Measurements from ENCODE around the gene SPRR2D. TPM values are rescaled to one million over a fixed set of nuclear protein-coding genes. Genes with fewer than 3 reads are reported as not detected.
"Not testable (repeated sequence)": the region's sequence is repeated elsewhere in the genome, so short reads cannot be mapped to it uniquely, and the experiment has no call there.

The SPRR2D gene
- total RNA-seq = not detected
- long read RNA-seq = 0 reads

- DNase-seq (no peak), ATAC-seq (ENCODE audit: poor library complexity) (no peak)
- intact Hi-C loops (cut with DNase I) = no loop called here
These were observed at the start of gene SPRR2D for GRCh38 chr1:153040950-153041631. Gene SPRR2D, minus strand, starts transcription at chr1:153041120. Its CDS starts 774 bp downstream, at chr1:153040346.

- DNase-seq = no peak
- intact Hi-C loops (cut with DNase I) = no loop called here
These were observed 46.7 kb upstream of the SPRR2D start for GRCh38 chr1:153087652-153088051.

DNA sequence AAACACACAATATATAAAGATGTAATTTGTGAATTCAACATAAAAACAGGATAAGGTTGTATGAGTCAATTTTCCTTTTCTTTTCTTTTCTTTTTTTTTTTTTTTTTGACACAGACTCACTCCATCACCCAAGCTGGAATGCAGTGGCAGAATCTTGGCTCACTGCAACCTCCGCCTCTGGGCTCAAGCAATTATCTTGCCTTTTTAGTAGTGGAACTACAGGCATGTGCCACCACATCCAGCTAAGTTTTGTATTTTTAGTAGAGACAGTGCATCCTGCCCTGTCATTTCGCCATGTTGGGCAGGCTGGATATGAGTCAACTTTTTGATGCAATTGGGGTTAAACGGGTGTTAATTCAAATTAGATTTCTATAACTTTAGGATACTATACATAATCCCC is 40.8 kb upstream of the SPRR2D start:
- intact Hi-C loops (cut with DNase I) = no loop called here
- DNase-seq (no peak), ATAC-seq (ENCODE audit: poor library complexity) (no peak)

More at GRCh38 chr1:153087652-153088051, 46.7 kb upstream of the SPRR2D start:
- ATAC-seq (ENCODE audit: poor library complexity) = no peak

DNA sequence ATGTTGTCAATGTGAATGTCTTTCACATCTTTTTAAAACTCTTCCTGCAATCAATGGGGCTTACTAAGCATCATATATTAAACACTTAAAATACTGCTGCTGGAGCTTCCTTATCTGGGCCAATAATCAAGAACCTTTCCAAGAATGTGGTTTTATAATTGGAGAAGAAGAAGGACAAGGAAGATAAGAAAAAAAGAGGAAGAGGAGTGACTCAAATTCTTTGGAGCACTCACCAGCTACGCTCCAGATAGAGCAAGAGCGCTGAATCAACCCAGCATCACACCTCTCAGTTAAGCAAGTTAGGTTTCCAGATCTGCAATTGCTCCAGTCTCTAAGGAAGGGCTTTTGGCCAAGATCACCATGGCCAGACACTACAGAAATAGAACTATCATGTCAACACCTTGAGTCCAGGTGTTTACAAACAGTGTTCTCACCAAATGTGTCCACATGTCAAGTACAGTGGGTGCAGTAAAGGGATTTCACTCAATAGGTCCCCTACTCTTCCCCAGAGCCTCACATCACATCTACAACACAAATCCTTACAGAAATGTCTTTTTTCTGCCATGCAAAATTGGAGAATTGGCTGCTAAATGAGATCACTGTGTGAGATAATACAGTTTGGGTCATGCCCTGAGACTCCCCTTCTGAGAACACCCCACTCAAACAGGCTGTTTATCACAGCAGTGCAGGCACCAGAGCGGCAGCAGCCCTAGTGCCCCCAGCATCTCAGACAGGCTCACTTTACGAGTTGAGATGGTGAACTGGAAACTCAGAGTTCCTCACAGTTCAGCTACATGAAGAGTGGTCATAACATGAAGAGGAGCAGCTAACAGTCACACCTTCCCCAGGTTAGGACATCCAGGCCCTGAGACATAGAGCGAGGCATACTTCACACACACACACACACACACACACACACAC is 32.1 kb upstream of the SPRR2D start:
- no peak for ATAC-seq (ENCODE audit: poor library complexity)
- intact Hi-C loops (cut with DNase I) = no loop called here
- DNase-seq = no peak

GRCh38 chr1:153071511-153071910 is 30.6 kb upstream of the SPRR2D start, which contains the start of gene SPRR2B:
Gene SPRR2B, minus strand, starts transcription at chr1:153071611. Its CDS starts 772 bp downstream, at chr1:153070839.
- intact Hi-C loops (cut with DNase I) = no loop called here
- ATAC-seq (ENCODE audit: poor library complexity) = no peak

DNA sequence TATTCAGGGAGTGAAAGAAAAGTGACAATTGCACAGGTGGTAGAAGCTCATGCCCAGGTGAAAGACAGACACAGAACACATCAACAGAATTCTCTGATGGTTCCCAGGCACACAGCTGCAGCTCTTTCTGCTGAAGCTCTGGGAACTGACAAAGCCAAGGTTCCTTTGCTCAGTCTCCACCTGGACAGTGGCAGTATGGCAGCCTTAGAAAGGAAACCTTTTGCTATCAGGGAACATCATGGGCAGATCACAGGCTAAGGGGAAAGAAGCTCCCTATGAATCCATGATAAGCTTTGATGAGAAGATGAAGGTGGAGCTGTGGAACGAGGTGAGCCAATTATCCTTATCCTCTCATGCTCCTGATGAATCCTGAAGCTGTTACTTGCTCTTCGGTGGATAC is 29.3 kb upstream of the SPRR2D start:
- no peak for ATAC-seq (ENCODE audit: poor library complexity)
- no peak for DNase-seq
- intact Hi-C loops (cut with DNase I) = no loop called here

More at GRCh38 chr1:153071511-153071910, 30.6 kb upstream of the SPRR2D start, which contains the start of gene SPRR2B:
- no peak for DNase-seq

DNA sequence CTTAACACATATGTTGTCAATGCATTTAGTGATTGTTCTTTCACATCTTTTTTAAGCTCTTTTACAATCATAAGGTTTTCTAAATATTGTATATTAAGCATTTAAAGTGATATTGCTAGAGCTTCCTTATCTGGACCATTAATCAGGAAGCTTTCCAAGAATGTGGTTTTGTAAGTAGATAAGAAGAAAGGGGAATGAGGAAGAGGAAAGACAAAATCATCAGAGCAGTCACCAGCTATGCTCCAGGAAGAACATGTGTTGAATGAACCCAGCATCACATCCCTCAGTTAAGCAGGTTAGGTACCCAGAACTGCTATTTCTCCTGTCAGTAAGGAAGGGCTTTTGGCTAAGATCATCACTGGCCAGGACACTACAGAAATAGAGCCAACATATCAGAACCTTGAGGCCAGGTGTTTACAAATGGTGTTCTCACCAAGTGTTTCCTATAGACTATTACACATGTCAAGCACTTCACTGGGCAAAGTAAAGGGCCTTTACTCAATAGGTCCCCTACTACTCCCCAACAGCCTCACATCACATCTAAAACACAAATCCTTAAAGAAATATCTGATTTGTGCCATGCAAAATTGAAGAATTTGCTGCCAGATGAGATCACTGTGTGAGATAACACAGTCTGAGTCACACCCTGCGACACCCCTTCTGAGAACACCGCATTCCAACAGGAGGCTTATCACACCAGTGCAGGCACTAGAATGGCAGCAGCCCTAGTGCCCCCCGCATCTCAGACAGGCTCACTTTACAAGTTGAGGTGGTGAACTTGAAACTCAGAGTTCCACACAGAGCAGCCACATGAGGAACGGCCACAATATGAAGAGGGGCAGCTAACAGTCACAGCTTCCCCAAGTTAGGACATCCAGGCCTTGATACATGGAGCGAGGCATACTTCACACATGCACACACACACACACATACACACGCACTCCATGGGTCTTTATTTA is 18.2 kb upstream of the SPRR2D start:
- no peak for ATAC-seq (ENCODE audit: poor library complexity)
- no peak for DNase-seq
- intact Hi-C loops (cut with DNase I) = no loop called here

DNA sequence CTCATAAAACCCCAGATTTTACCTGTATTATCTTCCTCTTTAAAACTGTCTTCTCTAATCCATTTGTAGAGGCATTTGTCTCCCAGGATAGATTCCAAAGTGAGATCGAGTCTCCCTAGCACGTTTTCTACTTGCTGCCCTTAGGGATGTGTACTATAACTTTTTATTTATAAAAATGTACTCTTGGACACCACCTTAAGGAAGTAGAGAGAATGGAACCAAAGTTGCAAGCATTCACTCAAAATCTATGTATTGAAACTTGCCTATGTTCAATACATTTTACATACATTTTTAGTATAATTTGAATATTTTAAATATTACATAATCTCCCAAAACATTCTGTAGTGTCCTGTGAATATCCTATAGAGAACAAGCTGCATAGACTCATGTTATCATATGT is 17.2 kb upstream of the SPRR2D start:
- intact Hi-C loops (cut with DNase I) = no loop called here
- DNase-seq (no peak), ATAC-seq (ENCODE audit: poor library complexity) (no peak)

GRCh38 chr1:153057375-153057774 is 16.5 kb upstream of the SPRR2D start, which contains the start of gene SPRR2A:
Gene SPRR2A, minus strand, starts transcription at chr1:153057512. Its CDS starts 777 bp downstream, at chr1:153056735.
- DNase-seq (no peak), ATAC-seq (ENCODE audit: poor library complexity) (no peak)
- intact Hi-C loops (cut with DNase I) = no loop called here

- ATAC-seq (ENCODE audit: poor library complexity); intact Hi-C loops (cut with DNase I); DNase-seq: not testable (repeated sequence)
These were observed 15.2 kb upstream of the SPRR2D start for GRCh38 chr1:153056111-153056510.

DNA sequence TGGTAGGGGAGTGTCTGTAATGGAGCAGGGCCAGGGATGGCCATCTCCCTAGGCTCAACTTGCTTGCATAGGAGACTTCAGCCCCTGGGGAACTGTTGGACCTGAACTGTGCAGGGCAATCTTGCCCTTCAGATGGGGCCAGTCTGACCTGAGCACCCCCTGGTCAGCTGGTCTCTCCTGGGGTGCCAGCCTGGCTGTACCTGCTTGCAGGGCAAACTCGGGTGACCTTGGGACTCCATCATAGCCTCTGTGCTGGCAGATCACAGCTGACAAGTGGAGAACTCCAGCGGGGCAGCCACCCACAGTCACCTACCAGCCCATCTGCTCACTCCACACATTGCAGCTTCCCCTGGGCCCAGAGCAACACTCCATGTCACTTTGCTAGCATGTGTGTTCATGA is 8.3 kb upstream of the SPRR2D start:
- intact Hi-C loops (cut with DNase I) = no loop called here
- DNase-seq = no peak
- no peak for ATAC-seq (ENCODE audit: poor library complexity)

- ATAC-seq (ENCODE audit: poor library complexity) (no peak), DNase-seq (no peak)
- intact Hi-C loops (cut with DNase I) = no loop called here
These were observed 5.7 kb downstream of the SPRR2D start for GRCh38 chr1:153035211-153035610.

DNA sequence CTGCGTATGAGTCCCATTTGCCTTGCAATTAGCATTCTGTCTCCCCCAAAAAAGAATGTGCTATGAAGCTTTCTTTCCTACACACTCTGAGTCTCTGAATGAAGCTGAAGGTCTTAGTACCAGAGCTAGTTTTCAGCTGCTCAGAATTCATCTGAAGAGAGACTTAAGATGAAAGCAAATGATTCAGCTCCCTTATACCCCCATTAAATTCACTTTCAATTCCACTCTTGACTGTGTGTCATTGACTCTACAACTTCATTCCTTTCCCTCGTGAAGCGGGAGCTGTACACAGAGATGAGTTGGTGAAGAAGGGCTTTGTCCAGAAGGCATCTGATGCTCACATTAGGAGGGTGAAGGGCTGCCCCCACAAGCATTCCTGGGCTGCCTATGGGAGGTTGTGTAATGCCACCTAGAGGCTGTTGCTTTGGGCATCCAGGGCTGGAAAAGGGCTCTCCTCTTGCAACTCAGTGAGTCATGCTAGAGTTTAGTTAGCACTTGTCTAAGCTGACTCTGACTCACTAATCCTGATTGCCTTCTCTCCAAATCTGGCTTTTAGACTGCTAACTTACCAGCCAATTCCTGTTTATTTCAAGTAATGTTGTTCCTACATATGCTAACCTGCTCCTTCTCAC is 8.1 kb downstream of the SPRR2D start:
- ATAC-seq (ENCODE audit: poor library complexity) (no peak), DNase-seq (no peak)
- intact Hi-C loops (cut with DNase I) = no loop called here

DNA sequence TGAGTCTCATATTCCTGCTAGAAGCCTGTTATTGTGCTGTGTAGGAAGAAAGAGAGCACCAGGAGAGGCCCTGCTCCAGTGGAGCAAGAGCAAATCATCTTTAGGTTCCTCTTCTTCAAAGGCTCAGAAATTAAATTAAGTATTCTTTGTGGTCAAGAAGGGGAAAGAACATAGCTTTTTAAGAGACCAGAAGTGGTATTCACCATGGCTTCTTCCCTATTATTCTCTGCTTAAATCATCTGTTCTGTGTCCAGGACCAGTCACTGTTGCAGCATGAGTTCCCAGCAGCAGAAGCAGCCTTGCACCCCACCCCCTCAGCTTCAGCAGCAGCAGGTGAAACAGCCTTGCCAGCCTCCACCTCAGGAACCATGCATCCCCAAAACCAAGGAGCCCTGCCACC is 8.8 kb downstream of the SPRR2D start:
- ATAC-seq (ENCODE audit: poor library complexity) (no peak), DNase-seq (no peak)
- intact Hi-C loops (cut with DNase I) = no loop called here

GRCh38 chr1:153030895-153031294 is 10.0 kb downstream of the SPRR2D start, which contains the start of gene SPRR1B:
Gene SPRR1B, plus strand, starts transcription at chr1:153031203. Its CDS starts 1,143 bp downstream, at chr1:153032346.
- ATAC-seq (ENCODE audit: poor library complexity) = no peak
- DNase-seq = no peak
- intact Hi-C loops (cut with DNase I) = no loop called here

- no peak for DNase-seq
- intact Hi-C loops (cut with DNase I) = no loop called here
- ATAC-seq (ENCODE audit: poor library complexity) = no peak
These were observed 12.2 kb downstream of the SPRR2D start for GRCh38 chr1:153028766-153029165.

- no peak for DNase-seq
- intact Hi-C loops (cut with DNase I) = no loop called here
- no peak for ATAC-seq (ENCODE audit: poor library complexity)
These were observed 15.1 kb downstream of the SPRR2D start for GRCh38 chr1:153025797-153026196.

GRCh38 chr1:153024413-153024812 is 16.5 kb downstream of the SPRR2D start:
- no peak for ATAC-seq (ENCODE audit: poor library complexity)
- intact Hi-C loops (cut with DNase I) = no loop called here
- no peak for DNase-seq

Data from Right ventricle myocardium superior (tissue), 1 donor.